Keratinocyte (primary cell): ENCODE results near the gene LIPT2. TPM values are rescaled to one million over a fixed set of nuclear protein-coding genes. Genes with fewer than 3 reads are reported as not detected.

Source experiments
- DNase-seq: peaks from one replicate; pipeline ENCODE4 v3.0.0-alpha.2; 2011; ENCODE audit warnings: low read depth, missing footprints, low spot score
- FAIRE-seq: peaks from 2 replicates; lab custom pipeline; 2011; peaks lifted over from hg19 to GRCh38; lab: Jason Lieb, UNC
- H2AFZ ChIP-seq: 2 replicates; pipeline ENCODE4 v1.6.0; 2012; ENCODE audit warnings: low read length, control low read depth, inconsistent platforms; ENCODE audit not compliant: control insufficient read depth
- H3K27ac ChIP-seq: 2 replicates; pipeline ENCODE4 v1.5.1; 2011; ENCODE audit warnings: low read length; ENCODE audit not compliant: control insufficient read depth, insufficient read depth
- H3K27me3 ChIP-seq: 3 replicates; pipeline ENCODE4 v1.6.0; 2011; ENCODE audit warnings: low read length; ENCODE audit not compliant: control insufficient read depth, insufficient read depth; ENCODE audit errors: extremely low read depth
- H3K36me3 ChIP-seq, 2 experiments: 2 replicates in 1 of 2; 3 replicates in 1 of 2; pipeline ENCODE4 v1.5.1; 2011; ENCODE audit warnings: low read length in 2 of 2, mild to moderate bottlenecking in 1 of 2; ENCODE audit not compliant: control insufficient read depth in 2 of 2, insufficient read depth in 2 of 2; ENCODE audit errors: extremely low read depth in 1 of 2
- H3K4me1 ChIP-seq: 3 replicates; pipeline ENCODE4 v1.5.1; 2011; ENCODE audit warnings: low read length; ENCODE audit not compliant: control insufficient read depth, insufficient read depth; ENCODE audit errors: extremely low read depth
- H3K4me2 ChIP-seq: 3 replicates; pipeline ENCODE4 v1.6.0; 2011; ENCODE audit warnings: low read depth, low read length; ENCODE audit not compliant: control insufficient read depth, insufficient read depth; ENCODE audit errors: extremely low read depth
- H3K4me3 ChIP-seq, 3 experiments: fragments of 200-600 bp in 1 of 3; sonication (generic) in 1 of 3; 2 replicates in 2 of 3; 3 replicates in 1 of 3; pipeline ENCODE4 v1.5.1; 2011 to 2016; ENCODE audit warnings: low read length in 3 of 3, mild to moderate bottlenecking in 3 of 3, control low read depth in 2 of 3, inconsistent platforms in 1 of 3, low read depth in 1 of 3, mixed read lengths in 1 of 3, mixed run types in 1 of 3, moderate library complexity in 1 of 3; ENCODE audit not compliant: control insufficient read depth in 2 of 3, insufficient read depth in 2 of 3; ENCODE audit errors: extremely low read depth in 1 of 3
- H3K79me2 ChIP-seq: 2 replicates; pipeline ENCODE4 v1.6.0; 2012; ENCODE audit warnings: low read length; ENCODE audit not compliant: control insufficient read depth, insufficient read depth
- H3K9ac ChIP-seq: 3 replicates; pipeline ENCODE4 v1.6.0; 2011; ENCODE audit warnings: low read length; ENCODE audit not compliant: control insufficient read depth, insufficient read depth; ENCODE audit errors: extremely low read depth
- H3K9me1 ChIP-seq: 3 replicates; pipeline ENCODE4 v1.6.0; 2011; ENCODE audit warnings: low read length; ENCODE audit not compliant: control insufficient read depth, insufficient read depth; ENCODE audit errors: extremely low read depth
- H3K9me3 ChIP-seq: 2 replicates; pipeline ENCODE4 v1.5.1; 2012; ENCODE audit warnings: low read depth, low read length; ENCODE audit not compliant: control insufficient read depth
- H4K20me1 ChIP-seq: 3 replicates; pipeline ENCODE4 v1.6.0; 2011; ENCODE audit warnings: low read length; ENCODE audit not compliant: control insufficient read depth, insufficient read depth; ENCODE audit errors: extremely low read depth
- CTCF ChIP-seq, 3 experiments: IDR thresholded peaks in 1 of 3; conservative IDR thresholded peaks in 1 of 3; optimal IDR thresholded peaks in 1 of 3; 2 replicates in 2 of 3; 3 replicates in 1 of 3; pipeline versions ENCODE3 to v1.5.1; 2011; ENCODE audit warnings: low read length in 3 of 3, mild to moderate bottlenecking in 3 of 3, moderate library complexity in 2 of 3, control low read depth in 1 of 3, inconsistent platforms in 1 of 3; ENCODE audit not compliant: insufficient read depth in 2 of 3; ENCODE audit errors: extremely low read depth in 1 of 3
- EZH2 ChIP-seq: IDR thresholded peaks from one replicate; pipeline ENCODE4 v1.6.1; 2012; ENCODE audit warnings: inconsistent platforms, mild to moderate bottlenecking, low read length, moderate library complexity
- dilution Hi-C: fragments of 300-500 bp; cut with MboI; formaldehyde crosslinking; loops from one replicate; pipeline ENCODE4 v1.7.0; 2020; ENCODE audit warnings: low sequenced_read_pairs; ENCODE audit not compliant: extremely low pct_ligation_motif_present
- polyA plus RNA-seq, 5 experiments: library from polyadenylated mRNA; depleted of rRNA in 3 of 5; stranded (reverse) in 3 of 5; stranded (forward) in 1 of 5; unstranded in 1 of 5; fragments of >200 nt; gene quantifications; 1 replicate in 1 of 5; 2 replicates in 3 of 5; 3 replicates in 1 of 5; pipeline versions ENCODE4 v1.2.1 to v1.2.3, GENCODE V29; 2011 to 2012; ENCODE audit warnings: missing spikeins in 2 of 5, low read depth in 1 of 5, low replicate concordance in 1 of 5

LIPT2 gene
- polyA plus RNA-seq, 1 donor (not counting 4 experiments of a cell fraction or from before 2014, with no cell fraction given), result 2.3 TPM

- Histone ChIP-seq H3K27me3 (peaks cover 13% of the 10 kb centered on the region), H2AFZ (no peak overlapping the region), H3K36me3 (no peaks in the 10 kb centered on the region), H3K4me1 (no peaks in the 10 kb centered on the region), H4K20me1 (no peaks in the 10 kb centered on the region), H3K9ac (no peak overlapping the region), H3K9me1 (no peaks in the 10 kb centered on the region), H3K4me2 (no peak overlapping the region), H3K9me3 (no peaks in the 10 kb centered on the region), H3K4me3 (no peak overlapping the region), H3K79me2 (no peaks in the 10 kb centered on the region), H3K27ac (no peak overlapping the region)
- FAIRE-seq (no peak), DNase-seq (no peak)
- TF ChIP-seq CTCF (optimal IDR thresholded peaks at IDR 0.05 in 1 of 3, IDR thresholded peaks at IDR 0.05 in 1 of 3, conservative IDR thresholded peaks at IDR 0.05 in 1 of 3; ENCODE audit: extremely low read depth in 1 of 3, insufficient read depth in 2 of 3, low read length in 3 of 3) (no peak), EZH2 (no peak)
- dilution Hi-C loops, result no loop called here
Measured at GRCh38 chr11:74473382-74474173, 19.9 kb downstream of the LIPT2 start.

- no peaks in the 10 kb centered on the region for H3K36me3 ChIP-seq
- H3K79me2 ChIP-seq, result no peaks in the 10 kb centered on the region
- no peaks in the 10 kb centered on the region for H3K9me1 ChIP-seq
- H2AFZ ChIP-seq, result no peak overlapping the region
- H3K9ac ChIP-seq, result no peak overlapping the region
- DNase-seq (no peak), FAIRE-seq (no peak)
- no peaks in the 10 kb centered on the region for H3K9me3 ChIP-seq
- H3K27ac ChIP-seq, result no peak overlapping the region
- dilution Hi-C loops, result no loop called here
- H3K27me3 ChIP-seq, result peaks cover 21% of the 10 kb centered on the region
- TF ChIP-seq CTCF (optimal IDR thresholded peaks at IDR 0.05 in 1 of 3, IDR thresholded peaks at IDR 0.05 in 1 of 3, conservative IDR thresholded peaks at IDR 0.05 in 1 of 3; ENCODE audit: extremely low read depth in 1 of 3, insufficient read depth in 2 of 3, low read length in 3 of 3), result no peak
- no peak for TF ChIP-seq EZH2
- no peak overlapping the region for H3K4me2 ChIP-seq
- H4K20me1 ChIP-seq, result no peaks in the 10 kb centered on the region
- no peak overlapping the region for H3K4me3 ChIP-seq
- no peaks in the 10 kb centered on the region for H3K4me1 ChIP-seq
Measured at GRCh38 chr11:74471668-74472429, 21.7 kb downstream of the LIPT2 start.
